ENCODE data around the gene SLC45A3. TPM values are rescaled to one million over a fixed set of nuclear protein-coding genes. Genes with fewer than 3 reads are reported as not detected.

The SLC45A3 gene
- total and polyA plus RNA-seq, 2 of the 8 experiments (the other 6 are each of a cell fraction or from before 2014, with no cell fraction given) = 13.0 to 14.3 TPM

DNA sequence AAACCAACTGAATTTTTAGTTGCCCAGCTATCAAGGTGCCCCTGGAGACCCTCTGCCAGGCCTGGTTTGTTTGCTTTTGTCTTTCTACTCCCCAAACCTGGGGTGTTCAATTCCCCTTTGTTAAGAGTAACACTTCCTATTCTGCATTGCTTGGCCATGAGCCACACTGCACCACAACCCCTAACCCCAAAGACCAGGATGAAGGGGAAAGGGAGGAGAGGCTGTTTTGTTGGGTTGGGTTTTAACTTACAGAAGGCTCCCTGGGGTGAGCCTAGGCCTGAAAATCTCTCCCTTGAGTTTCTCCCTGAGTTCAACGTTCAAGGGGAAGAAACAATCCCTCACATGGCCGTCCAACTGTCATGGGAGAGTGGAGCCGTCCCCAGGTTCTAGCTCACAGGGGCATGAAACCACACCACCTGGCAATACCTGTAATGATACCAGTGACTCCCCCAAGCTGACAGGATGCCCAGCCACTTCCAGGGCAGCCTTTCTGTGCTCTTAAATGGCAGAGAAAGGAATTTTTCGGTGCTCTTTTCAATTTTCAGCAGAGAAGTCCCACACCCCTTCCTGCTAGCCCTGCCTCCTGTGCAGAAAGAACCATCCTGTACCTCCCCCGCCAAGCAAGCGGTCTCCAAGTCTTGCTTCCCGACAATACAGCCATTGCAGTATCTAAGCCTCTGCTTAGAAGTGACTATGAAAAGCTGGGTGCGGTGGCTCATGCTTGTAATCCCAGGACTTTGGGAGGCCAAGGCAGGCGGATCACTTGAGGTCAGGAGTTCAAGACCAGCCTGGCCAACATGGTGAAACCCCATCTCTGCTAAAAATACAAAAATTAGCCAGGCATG lies 14.9 kb downstream of the SLC45A3 start (continued):
- TF ChIP-seq, protein P1, sequence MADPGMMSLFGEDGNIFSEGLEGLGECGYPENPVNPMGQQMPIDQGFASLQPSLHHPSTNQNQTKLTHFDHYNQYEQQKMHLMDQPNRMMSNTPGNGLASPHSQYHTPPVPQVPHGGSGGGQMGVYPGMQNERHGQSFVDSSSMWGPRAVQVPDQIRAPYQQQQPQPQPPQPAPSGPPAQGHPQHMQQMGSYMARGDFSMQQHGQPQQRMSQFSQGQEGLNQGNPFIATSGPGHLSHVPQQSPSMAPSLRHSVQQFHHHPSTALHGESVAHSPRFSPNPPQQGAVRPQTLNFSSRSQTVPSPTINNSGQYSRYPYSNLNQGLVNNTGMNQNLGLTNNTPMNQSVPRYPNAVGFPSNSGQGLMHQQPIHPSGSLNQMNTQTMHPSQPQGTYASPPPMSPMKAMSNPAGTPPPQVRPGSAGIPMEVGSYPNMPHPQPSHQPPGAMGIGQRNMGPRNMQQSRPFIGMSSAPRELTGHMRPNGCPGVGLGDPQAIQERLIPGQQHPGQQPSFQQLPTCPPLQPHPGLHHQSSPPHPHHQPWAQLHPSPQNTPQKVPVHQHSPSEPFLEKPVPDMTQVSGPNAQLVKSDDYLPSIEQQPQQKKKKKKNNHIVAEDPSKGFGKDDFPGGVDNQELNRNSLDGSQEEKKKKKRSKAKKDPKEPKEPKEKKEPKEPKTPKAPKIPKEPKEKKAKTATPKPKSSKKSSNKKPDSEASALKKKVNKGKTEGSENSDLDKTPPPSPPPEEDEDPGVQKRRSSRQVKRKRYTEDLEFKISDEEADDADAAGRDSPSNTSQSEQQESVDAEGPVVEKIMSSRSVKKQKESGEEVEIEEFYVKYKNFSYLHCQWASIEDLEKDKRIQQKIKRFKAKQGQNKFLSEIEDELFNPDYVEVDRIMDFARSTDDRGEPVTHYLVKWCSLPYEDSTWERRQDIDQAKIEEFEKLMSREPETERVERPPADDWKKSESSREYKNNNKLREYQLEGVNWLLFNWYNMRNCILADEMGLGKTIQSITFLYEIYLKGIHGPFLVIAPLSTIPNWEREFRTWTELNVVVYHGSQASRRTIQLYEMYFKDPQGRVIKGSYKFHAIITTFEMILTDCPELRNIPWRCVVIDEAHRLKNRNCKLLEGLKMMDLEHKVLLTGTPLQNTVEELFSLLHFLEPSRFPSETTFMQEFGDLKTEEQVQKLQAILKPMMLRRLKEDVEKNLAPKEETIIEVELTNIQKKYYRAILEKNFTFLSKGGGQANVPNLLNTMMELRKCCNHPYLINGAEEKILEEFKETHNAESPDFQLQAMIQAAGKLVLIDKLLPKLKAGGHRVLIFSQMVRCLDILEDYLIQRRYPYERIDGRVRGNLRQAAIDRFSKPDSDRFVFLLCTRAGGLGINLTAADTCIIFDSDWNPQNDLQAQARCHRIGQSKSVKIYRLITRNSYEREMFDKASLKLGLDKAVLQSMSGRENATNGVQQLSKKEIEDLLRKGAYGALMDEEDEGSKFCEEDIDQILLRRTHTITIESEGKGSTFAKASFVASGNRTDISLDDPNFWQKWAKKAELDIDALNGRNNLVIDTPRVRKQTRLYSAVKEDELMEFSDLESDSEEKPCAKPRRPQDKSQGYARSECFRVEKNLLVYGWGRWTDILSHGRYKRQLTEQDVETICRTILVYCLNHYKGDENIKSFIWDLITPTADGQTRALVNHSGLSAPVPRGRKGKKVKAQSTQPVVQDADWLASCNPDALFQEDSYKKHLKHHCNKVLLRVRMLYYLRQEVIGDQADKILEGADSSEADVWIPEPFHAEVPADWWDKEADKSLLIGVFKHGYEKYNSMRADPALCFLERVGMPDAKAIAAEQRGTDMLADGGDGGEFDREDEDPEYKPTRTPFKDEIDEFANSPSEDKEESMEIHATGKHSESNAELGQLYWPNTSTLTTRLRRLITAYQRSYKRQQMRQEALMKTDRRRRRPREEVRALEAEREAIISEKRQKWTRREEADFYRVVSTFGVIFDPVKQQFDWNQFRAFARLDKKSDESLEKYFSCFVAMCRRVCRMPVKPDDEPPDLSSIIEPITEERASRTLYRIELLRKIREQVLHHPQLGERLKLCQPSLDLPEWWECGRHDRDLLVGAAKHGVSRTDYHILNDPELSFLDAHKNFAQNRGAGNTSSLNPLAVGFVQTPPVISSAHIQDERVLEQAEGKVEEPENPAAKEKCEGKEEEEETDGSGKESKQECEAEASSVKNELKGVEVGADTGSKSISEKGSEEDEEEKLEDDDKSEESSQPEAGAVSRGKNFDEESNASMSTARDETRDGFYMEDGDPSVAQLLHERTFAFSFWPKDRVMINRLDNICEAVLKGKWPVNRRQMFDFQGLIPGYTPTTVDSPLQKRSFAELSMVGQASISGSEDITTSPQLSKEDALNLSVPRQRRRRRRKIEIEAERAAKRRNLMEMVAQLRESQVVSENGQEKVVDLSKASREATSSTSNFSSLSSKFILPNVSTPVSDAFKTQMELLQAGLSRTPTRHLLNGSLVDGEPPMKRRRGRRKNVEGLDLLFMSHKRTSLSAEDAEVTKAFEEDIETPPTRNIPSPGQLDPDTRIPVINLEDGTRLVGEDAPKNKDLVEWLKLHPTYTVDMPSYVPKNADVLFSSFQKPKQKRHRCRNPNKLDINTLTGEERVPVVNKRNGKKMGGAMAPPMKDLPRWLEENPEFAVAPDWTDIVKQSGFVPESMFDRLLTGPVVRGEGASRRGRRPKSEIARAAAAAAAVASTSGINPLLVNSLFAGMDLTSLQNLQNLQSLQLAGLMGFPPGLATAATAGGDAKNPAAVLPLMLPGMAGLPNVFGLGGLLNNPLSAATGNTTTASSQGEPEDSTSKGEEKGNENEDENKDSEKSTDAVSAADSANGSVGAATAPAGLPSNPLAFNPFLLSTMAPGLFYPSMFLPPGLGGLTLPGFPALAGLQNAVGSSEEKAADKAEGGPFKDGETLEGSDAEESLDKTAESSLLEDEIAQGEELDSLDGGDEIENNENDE (IDR thresholded peaks at IDR 0.05; ENCODE audit: insufficient replicate concordance, low read length) = no peak
- no peak for TF ChIP-seq CHD1 (IDR thresholded peaks at IDR 0.05; ENCODE audit: low read depth, low read length)
- TF ChIP-seq ZNF274 (IDR thresholded peaks at IDR 0.05; ENCODE audit: borderline replicate concordance, extremely low read depth, low read length) = no peak
- no peak for TF ChIP-seq ASH2L (IDR thresholded peaks at IDR 0.05; ENCODE audit: low read length)
- TF ChIP-seq, protein P2, sequence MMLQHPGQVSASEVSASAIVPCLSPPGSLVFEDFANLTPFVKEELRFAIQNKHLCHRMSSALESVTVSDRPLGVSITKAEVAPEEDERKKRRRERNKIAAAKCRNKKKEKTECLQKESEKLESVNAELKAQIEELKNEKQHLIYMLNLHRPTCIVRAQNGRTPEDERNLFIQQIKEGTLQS (IDR thresholded peaks at IDR 0.05; ENCODE audit: insufficient read depth, low read depth, low read length) = no peak
- TF ChIP-seq BCL11A (IDR thresholded peaks at IDR 0.05; ENCODE audit: low read depth in 2 of 2, low read length in 2 of 2) = no peak

Data from H1 (cell line).